Liver (tissue), 3 donors: Measurements from ENCODE around the gene CSAG2.

Experiments
- CTCF ChIP-seq: fragments of 150-350 bp; IDR thresholded peaks from 2 replicates; pipeline ENCODE4 v1.5.1; 2017; ENCODE audit warnings: improper control_type of control experiment, low read depth, low read length; ENCODE audit not compliant: missing input control
- EGR1 ChIP-seq, 2 donors: IDR thresholded peaks; 2 replicates each; pipeline ENCODE4 v1.6.1; 2016 to 2018; ENCODE audit warnings: antibody characterized with exemption in 2 of 2, low read depth in 2 of 2
- GABPA ChIP-seq, 2 donors: IDR thresholded peaks in 1 of 2; conservative IDR thresholded peaks in 1 of 2; 2 replicates each; pipeline ENCODE4 v1.6.1; 2016; ENCODE audit warnings: antibody characterized with exemption in 2 of 2, mild to moderate bottlenecking in 1 of 2, moderate library complexity in 1 of 2
- HNF4A ChIP-seq, 2 donors: conservative IDR thresholded peaks; 2 replicates each; pipeline ENCODE4 v1.6.1; 2016; ENCODE audit warnings: antibody characterized with exemption in 2 of 2, mild to moderate bottlenecking in 2 of 2
- NR2F2 ChIP-seq: IDR thresholded peaks from 2 replicates; pipeline ENCODE4 v1.6.1; 2016; ENCODE audit warnings: antibody characterized with exemption
- RXRA ChIP-seq, 2 donors: IDR thresholded peaks; 2 replicates each; pipeline ENCODE4 v1.6.1; 2017 to 2018; ENCODE audit warnings: antibody characterized with exemption in 2 of 2, mild to moderate bottlenecking in 1 of 2
- TAF1 ChIP-seq: conservative IDR thresholded peaks from 2 replicates; pipeline ENCODE4 v1.6.1; 2016; ENCODE audit warnings: antibody characterized with exemption, mild to moderate bottlenecking
- ZBTB33 ChIP-seq: IDR thresholded peaks from 2 replicates; pipeline ENCODE4 v1.6.1; 2016; ENCODE audit warnings: antibody characterized with exemption
- TF ChIP-seq, protein P1 (sequence below): IDR thresholded peaks from 2 replicates; pipeline ENCODE4 v1.6.1; 2016; ENCODE audit warnings: antibody characterized with exemption, mild to moderate bottlenecking
- donor health status: healthy.
- donor health status: healthy.

- TF ChIP-seq HNF4A (conservative IDR thresholded peaks at IDR 0.05): no peak
- no peak for TF ChIP-seq CTCF
- no peak for TF ChIP-seq TAF1
- TF ChIP-seq RXRA (IDR thresholded peaks at IDR 0.05): no peak
- TF ChIP-seq ZBTB33: no peak
- TF ChIP-seq EGR1 (IDR thresholded peaks at IDR 0.05; ENCODE audit: low read depth in 2 of 2): no peak
- TF ChIP-seq, protein P1, sequence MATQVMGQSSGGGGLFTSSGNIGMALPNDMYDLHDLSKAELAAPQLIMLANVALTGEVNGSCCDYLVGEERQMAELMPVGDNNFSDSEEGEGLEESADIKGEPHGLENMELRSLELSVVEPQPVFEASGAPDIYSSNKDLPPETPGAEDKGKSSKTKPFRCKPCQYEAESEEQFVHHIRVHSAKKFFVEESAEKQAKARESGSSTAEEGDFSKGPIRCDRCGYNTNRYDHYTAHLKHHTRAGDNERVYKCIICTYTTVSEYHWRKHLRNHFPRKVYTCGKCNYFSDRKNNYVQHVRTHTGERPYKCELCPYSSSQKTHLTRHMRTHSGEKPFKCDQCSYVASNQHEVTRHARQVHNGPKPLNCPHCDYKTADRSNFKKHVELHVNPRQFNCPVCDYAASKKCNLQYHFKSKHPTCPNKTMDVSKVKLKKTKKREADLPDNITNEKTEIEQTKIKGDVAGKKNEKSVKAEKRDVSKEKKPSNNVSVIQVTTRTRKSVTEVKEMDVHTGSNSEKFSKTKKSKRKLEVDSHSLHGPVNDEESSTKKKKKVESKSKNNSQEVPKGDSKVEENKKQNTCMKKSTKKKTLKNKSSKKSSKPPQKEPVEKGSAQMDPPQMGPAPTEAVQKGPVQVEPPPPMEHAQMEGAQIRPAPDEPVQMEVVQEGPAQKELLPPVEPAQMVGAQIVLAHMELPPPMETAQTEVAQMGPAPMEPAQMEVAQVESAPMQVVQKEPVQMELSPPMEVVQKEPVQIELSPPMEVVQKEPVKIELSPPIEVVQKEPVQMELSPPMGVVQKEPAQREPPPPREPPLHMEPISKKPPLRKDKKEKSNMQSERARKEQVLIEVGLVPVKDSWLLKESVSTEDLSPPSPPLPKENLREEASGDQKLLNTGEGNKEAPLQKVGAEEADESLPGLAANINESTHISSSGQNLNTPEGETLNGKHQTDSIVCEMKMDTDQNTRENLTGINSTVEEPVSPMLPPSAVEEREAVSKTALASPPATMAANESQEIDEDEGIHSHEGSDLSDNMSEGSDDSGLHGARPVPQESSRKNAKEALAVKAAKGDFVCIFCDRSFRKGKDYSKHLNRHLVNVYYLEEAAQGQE: no peak
- TF ChIP-seq GABPA (IDR thresholded peaks at IDR 0.05 in 1 of 2, conservative IDR thresholded peaks at IDR 0.05 in 1 of 2): no peak
- no peak for TF ChIP-seq NR2F2
These were observed 46.0 kb downstream of the CSAG2 start for GRCh38 chrX:152663086-152663485.
